Left kidney (tissue), 2 donors: ENCODE measurements around the gene SEC23A. TPM values are rescaled to one million over a fixed set of nuclear protein-coding genes. Genes with fewer than 3 reads are reported as not detected.
"Not testable (repeated sequence)": the region's sequence is repeated elsewhere in the genome, so short reads cannot be mapped to it uniquely, and the experiment has no call there.

Experiments used
- DNase-seq: peaks from one replicate; pipeline ENCODE4 v3.0.0-alpha.2; 2013
- polyA plus RNA-seq: library from polyadenylated mRNA; unstranded; fragments of 120-200 nt; gene quantifications from one replicate; pipeline ENCODE4 v1.2.1, GENCODE V29; 2013; ENCODE audit not compliant: insufficient read length

SEC23A gene
- polyA plus RNA-seq, 1 donor: 71.0 TPM

DNA sequence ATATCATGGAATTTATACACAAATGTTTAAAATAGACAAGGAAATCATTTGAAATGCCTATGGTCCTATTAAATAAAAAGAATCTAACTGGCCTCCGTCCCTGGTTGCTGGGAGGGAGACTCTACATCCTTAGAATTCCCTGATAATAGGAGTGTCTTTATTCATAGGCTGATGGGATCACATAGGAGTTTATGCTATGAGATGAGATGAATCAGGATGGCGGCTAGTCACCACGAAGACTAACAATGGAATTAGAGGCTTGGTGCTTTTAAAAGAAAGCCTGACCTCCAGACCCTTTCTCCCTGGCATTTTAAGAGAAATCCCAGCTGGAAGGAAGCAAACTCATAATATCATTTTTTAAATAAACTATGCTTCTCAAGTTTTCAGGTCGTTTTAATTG, 69.7 kb downstream of the SEC23A start:
- no peak for DNase-seq

GRCh38 chr14:39030209-39030608, 72.8 kb downstream of the SEC23A start:
- DNase-seq: no peak

GRCh38 chr14:39029789-39030188, 73.2 kb downstream of the SEC23A start:
- no peak for DNase-seq

DNA sequence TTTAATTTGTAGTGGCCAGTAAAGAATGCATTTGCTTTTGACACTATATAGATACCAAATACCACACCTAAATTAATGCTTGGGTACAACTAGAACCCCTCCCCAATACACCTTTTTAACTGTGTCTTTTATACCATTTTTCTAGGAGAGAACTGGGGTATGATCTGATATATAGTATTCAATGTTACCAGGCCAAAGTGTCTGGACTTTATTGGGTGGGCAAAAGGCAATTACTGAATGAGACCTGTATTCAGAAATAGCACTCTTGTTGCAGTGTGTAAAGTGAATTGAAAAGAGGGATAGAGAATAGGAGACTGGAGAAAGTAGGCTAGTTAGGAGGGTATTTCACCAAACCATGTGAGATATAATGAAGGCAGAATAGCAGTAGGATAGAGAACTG, 74.4 kb downstream of the SEC23A start:
- DNase-seq: no peak

GRCh38 chr14:39025810-39026627, 77.0 kb downstream of the SEC23A start:
- no peak for DNase-seq

DNA sequence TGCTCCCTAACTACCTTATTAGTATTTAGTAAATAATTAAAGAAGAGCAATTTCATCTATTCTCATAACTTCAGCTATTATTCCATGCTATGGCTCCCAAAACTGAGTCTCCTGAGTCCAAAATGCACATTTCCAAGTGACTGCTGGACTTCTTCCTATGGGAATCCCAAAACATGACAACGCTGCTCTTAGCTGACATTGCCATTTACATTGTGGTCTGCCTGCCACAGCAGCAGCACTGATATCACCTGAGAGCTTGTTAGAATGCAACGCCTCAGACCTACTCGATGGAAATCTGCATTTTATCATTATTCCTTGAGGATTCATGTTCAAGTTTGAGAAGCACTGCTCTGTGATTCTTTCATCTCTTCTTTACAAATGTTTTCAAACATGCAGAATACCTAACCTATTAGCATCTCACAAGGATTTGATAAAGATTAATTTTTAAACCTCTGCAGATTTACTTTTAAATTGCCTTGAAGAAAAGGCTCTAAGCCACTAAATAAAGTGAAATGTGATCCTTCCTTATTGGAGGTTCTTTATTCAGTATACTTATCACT, 77.7 kb downstream of the SEC23A start:
- DNase-seq: no peak

GRCh38 chr14:39023939-39024871, 78.8 kb downstream of the SEC23A start:
- DNase-seq: no peak

DNA sequence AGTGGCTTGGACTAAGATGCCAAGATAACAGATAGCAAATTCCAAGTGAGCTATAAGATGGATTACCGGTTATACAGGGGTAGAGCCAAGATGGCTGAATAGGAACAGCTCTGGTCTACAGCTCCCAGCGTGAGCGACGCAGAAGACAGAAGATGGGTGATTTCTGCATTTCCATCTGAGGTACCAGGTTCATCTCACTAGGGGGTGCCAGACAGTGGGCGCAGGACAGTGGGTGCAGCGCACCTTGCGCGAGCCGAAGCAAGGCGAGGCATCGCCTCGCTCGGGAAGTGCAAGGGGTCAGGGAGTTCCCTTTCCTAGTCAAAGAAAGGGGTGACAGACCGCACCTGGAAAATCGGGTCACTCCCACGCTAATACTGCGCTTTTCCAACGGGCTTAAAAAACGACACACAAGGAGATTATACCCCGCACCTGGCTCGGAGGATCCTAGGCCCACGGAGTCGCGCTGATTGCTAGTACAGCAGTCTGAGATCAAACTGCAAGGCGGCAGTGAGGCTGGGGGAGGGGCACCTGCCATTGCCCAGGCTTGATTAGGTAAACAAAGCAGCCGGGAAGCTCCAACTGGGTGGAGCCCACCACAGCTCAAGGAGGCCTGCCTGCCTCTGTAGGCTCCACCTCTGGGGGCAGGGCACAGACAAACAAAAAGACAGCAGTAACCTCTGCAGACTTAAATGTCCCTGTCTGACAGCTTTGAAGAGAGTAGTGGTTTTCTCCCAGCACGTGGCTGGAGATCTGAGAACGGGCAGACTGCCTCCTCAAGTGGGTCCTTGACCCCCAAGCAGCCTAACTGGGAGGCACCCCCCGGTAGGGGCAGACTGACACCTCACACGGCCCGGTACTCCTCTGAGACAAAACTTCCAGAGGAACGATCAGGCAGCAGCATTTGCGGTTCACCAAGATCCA, 85.7 kb downstream of the SEC23A start:
- not testable (repeated sequence) for DNase-seq

- DNase-seq: no peak
Observed at GRCh38 chr14:39016733-39017095, 86.3 kb downstream of the SEC23A start.

GRCh38 chr14:39015964-39016577, 87.0 kb downstream of the SEC23A start:
- DNase-seq: no peak

DNA sequence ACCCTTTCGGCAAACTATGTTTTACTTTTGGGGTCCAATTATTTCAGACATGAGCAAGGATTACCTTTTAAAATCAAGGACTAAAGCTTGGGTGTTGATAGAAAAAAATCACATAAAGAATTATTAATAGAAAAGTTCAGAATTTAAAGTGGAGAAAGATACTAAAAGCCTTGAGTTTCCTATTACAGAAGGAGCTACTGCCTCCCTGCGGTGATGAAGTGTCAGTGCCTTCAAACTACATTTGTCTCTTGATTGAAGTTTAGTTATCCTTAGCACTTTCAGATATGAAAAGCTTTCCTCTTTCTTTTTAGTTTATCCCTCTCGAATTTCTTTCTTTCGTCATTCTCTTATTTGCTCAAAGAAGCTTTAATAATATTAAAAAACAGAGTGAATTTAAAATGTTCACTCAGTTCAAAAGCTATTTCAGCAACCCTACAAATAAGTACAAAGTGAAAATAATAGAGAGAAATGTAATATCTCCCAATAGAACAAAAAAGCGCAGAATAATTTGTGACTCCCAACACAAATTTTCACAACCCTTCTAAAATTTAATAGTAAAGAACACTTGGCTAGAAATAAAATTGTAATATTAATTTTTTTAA, 87.6 kb downstream of the SEC23A start:
- DNase-seq: peak; percentile 57

- DNase-seq: no peak
Observed at GRCh38 chr14:39014460-39014859, 88.6 kb downstream of the SEC23A start.

GRCh38 chr14:39008965-39009364, 94.1 kb downstream of the SEC23A start:
- DNase-seq: not testable (repeated sequence)

DNA sequence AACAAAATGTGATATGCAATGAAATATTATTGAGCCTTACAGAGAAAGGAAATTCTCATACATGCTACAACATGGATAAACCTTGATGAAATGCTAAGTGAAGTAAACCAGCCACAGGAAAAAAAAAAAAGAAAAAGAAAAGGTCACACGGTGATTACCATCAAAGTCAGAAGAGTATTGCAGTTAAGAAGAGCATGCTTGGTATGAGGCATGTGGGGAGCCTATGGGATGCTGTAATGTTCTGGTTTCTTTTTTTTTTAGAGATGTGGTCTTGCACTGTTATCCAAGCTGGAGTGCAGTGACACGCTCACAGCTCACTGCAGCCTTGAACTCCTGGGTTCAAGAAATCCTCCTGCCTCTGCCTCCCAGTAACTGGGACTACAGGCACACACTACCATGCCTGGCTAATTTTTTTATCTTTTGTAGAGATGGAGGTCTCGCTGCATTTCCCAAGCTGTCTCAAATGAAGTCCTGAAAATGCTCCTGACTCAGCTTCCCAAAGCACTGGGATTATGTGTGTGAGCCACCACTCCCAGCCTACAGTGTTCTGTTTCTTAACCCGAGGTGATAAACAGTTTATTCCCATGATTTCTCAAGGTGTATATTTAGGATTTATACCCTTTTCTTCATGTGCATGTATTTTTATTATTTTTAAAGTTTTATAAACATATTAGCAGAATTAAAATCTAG, 96.2 kb downstream of the SEC23A start:
- DNase-seq: no peak

DNA sequence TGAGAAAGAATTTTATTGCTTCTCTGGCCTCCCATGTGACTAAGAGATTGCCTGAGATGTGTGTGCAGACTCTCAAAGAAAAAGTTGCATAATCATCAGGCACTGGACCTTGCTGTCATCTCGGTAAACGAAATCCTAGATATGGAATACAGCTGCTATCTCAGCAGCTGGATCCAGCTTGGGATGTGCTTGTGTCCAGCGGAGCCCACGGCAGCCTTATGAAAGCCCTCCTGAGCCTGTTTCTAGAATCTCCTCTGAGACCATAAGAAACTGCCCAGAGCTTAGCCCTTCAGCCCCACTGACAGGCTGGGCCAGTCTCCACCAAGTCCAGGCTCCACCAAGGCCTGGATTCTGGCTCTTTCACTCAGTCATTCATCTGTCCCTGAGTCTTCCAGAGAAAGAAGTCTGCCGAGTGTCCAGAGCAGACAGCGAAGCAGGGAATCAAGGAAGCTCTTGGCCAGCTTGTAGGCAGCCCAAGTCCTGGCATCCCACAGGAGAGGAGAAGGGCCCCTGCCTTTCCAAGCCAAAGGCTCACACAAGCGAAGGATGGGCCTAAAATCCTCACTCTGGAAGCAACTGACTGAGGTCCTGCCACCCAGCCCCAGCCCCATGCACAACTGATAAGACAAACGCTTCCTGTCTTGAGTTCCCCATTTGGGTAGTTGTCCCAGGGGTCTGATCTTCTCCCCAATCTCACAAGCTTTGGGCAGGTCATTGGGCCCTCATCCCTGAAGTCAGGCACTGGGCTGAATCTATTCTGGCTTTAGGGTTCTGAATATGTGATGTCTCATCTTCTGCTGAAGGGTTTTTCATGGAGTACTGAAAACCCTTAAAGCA, 97.8 kb downstream of the SEC23A start:
- peak; percentile 35 for DNase-seq

DNA sequence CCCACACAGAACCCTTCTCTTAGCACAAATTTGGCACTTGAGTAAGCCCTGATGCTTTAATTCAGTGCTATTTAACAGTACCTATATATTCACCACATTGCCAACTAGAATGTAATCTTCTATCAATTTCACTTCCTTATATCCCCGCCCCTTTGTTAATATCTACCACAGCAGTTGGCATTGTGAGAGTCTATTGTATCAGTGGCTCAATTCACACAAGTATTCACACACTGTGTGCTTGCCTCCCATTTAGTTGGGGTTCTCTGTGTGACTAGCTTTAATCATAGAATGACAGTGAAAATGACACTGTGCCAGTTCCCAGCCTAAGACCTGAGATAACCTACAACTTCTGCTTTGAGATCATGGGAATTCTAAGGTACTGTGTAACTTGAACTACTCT, 103.1 kb downstream of the SEC23A start:
- DNase-seq: no peak

GRCh38 chr14:38994731-38995130, 108.3 kb downstream of the SEC23A start:
- no peak for DNase-seq

- DNase-seq: no peak
Observed at GRCh38 chr14:38993981-38994380, 109.1 kb downstream of the SEC23A start.
